Superior temporal gyrus (tissue), 1 donor: ENCODE measurements around the gene A2M.
A peak's percentile ranks its signal among the peaks of the same experiment; 100 is the strongest.

ENCODE experiments used
- DNase-seq: peaks from one replicate; pipeline ENCODE4 v3.0.0-alpha.2; 2016; ENCODE audit errors: extremely low spot score

A2M gene

GRCh38 chr12:9122091-9122609 lies 6.4 kb upstream of the A2M start:
- DNase-seq = no peak

GRCh38 chr12:9120487-9121184 lies 4.9 kb upstream of the A2M start:
- DNase-seq = no peak

- peak; percentile 45 for DNase-seq
Measured at GRCh38 chr12:9118158-9118557, 2.4 kb upstream of the A2M start.

- no peak for DNase-seq
Measured at GRCh38 chr12:9114946-9115345, 773 bp downstream of the A2M start.

- no peak for DNase-seq
Measured at GRCh38 chr12:9113987-9114309, 1.8 kb downstream of the A2M start.

- no peak for DNase-seq
Measured at GRCh38 chr12:9113296-9113986, 2.3 kb downstream of the A2M start.

GRCh38 chr12:9112076-9112853 lies 3.5 kb downstream of the A2M start:
- DNase-seq = no peak

GRCh38 chr12:9111525-9111924 lies 4.2 kb downstream of the A2M start:
- DNase-seq = no peak

- DNase-seq = no peak
Measured at GRCh38 chr12:9109737-9110491, 5.8 kb downstream of the A2M start.

- no peak for DNase-seq
Measured at GRCh38 chr12:9109213-9109522, 6.6 kb downstream of the A2M start.

- DNase-seq = no peak
Measured at GRCh38 chr12:9108504-9109212, 7.1 kb downstream of the A2M start.

GRCh38 chr12:9107542-9107873 lies 8.2 kb downstream of the A2M start:
- DNase-seq = no peak

- DNase-seq = no peak
Measured at GRCh38 chr12:9106610-9107541, 8.8 kb downstream of the A2M start.

- no peak for DNase-seq
Measured at GRCh38 chr12:9106067-9106466, 9.7 kb downstream of the A2M start.

- DNase-seq = no peak
Measured at GRCh38 chr12:9104767-9105423, 10.8 kb downstream of the A2M start.

GRCh38 chr12:9104087-9104486 lies 11.6 kb downstream of the A2M start:
- no peak for DNase-seq

GRCh38 chr12:9103050-9103849 lies 12.5 kb downstream of the A2M start:
- DNase-seq = no peak

GRCh38 chr12:9101018-9101687 lies 14.6 kb downstream of the A2M start:
- no peak for DNase-seq
